Osteocyte (in vitro differentiated cells): ENCODE results near the gene MADCAM1. TPM values are rescaled to one million over a fixed set of nuclear protein-coding genes. Genes with fewer than 3 reads are reported as not detected.

ENCODE experiments used
- DNase-seq: peaks from one replicate; pipeline ENCODE4 v3.0.0; 2021; ENCODE audit warnings: mixed read lengths; ENCODE audit not compliant: unreplicated experiment; ENCODE audit errors: extremely low spot score
- H3K27ac Mint-ChIP-seq: one replicate; pipeline ENCODE4 v1.8.0; 2021; ENCODE audit warnings: mild to moderate bottlenecking, mixed read lengths; ENCODE audit not compliant: unreplicated experiment
- H3K27me3 Mint-ChIP-seq: one replicate; pipeline ENCODE4 v1.8.0; 2021; ENCODE audit warnings: mixed read lengths; ENCODE audit not compliant: unreplicated experiment
- H3K36me3 Mint-ChIP-seq: one replicate; pipeline ENCODE4 v1.8.0; 2021; ENCODE audit warnings: mixed read lengths; ENCODE audit not compliant: unreplicated experiment
- H3K4me1 Mint-ChIP-seq: one replicate; pipeline ENCODE4 v1.8.0; 2021; ENCODE audit warnings: mixed read lengths; ENCODE audit not compliant: unreplicated experiment
- H3K4me3 Mint-ChIP-seq: one replicate; pipeline ENCODE4 v1.8.0; 2021; ENCODE audit warnings: mild to moderate bottlenecking, moderate library complexity, mixed read lengths; ENCODE audit not compliant: unreplicated experiment
- H3K9me3 Mint-ChIP-seq: one replicate; pipeline ENCODE4 v1.8.0; 2021; ENCODE audit warnings: mixed read lengths; ENCODE audit not compliant: unreplicated experiment
- CTCF ChIP-seq: fragments of 200-600 bp; sonication (generic); IDR thresholded peaks from 2 replicates; pipeline ENCODE4 v1.5.0; 2021; ENCODE audit warnings: antibody characterized with exemption, mild to moderate bottlenecking, moderate library complexity
- total RNA-seq: library from RNA; stranded (reverse); gene quantifications from 2 replicates; pipeline ENCODE4 v1.2.1, GENCODE V29; 2021

MADCAM1 gene
- total RNA-seq, 1 donor from 2014 or later: 1.3 TPM

- TF ChIP-seq CTCF: no peak
- DNase-seq: peak; percentile 99
Measured at GRCh38 chr19:507286-508203, 11.3 kb downstream of the MADCAM1 start, which contains the start of gene TPGS1. TSS of gene TPGS1 (plus strand) at chr19:507497. CDS start at chr19:507507, 10 bp downstream.

GRCh38 chr19:508204-509150 lies 12.2 kb downstream of the MADCAM1 start:
- no peak for TF ChIP-seq CTCF
- no peak for DNase-seq
- H3K27ac Mint-ChIP-seq: peak overlapping the region; percentile 68
- peaks cover 4% of the 10 kb centered on the region for H3K36me3 Mint-ChIP-seq
- H3K4me1 Mint-ChIP-seq: peaks cover 29% of the 10 kb centered on the region
- no peaks in the 10 kb centered on the region for H3K9me3 Mint-ChIP-seq
- H3K4me3 Mint-ChIP-seq: peak overlapping the region; percentile 84
- H3K27me3 Mint-ChIP-seq: no peaks in the 10 kb centered on the region

More at GRCh38 chr19:507286-508203, 11.3 kb downstream of the MADCAM1 start, which contains the start of gene TPGS1:
- H3K9me3 Mint-ChIP-seq: no peaks in the 10 kb centered on the region
- H3K4me1 Mint-ChIP-seq: peaks cover 29% of the 10 kb centered on the region
- peak within 1 kb of the TSS; percentile 96 for H3K27ac Mint-ChIP-seq
- peaks cover 4% of the 10 kb centered on the region for H3K36me3 Mint-ChIP-seq
- H3K27me3 Mint-ChIP-seq: no peaks in the 10 kb centered on the region
- H3K4me3 Mint-ChIP-seq: peak within 1 kb of the TSS; percentile 84

GRCh38 chr19:510606-511100 lies 14.4 kb downstream of the MADCAM1 start:
- DNase-seq: peak; percentile 95
- Mint-ChIP-seq H3K4me1 (peaks cover 29% of the 10 kb centered on the region), H3K36me3 (peaks cover 4% of the 10 kb centered on the region), H3K27me3 (no peaks in the 10 kb centered on the region), H3K9me3 (no peaks in the 10 kb centered on the region), H3K27ac (peak overlapping the region; percentile 65), H3K4me3 (peak overlapping the region; percentile 55)
- peak; percentile 97 for TF ChIP-seq CTCF

GRCh38 chr19:511101-511851 lies 15.0 kb downstream of the MADCAM1 start:
- Mint-ChIP-seq H3K27ac (peak overlapping the region; percentile 65), H3K4me3 (peak overlapping the region; percentile 14), H3K9me3 (no peaks in the 10 kb centered on the region), H3K4me1 (peaks cover 27% of the 10 kb centered on the region), H3K36me3 (peaks cover 4% of the 10 kb centered on the region), H3K27me3 (no peaks in the 10 kb centered on the region)
- no peak for TF ChIP-seq CTCF
- no peak for DNase-seq
